SU-DHL-6 (cell line): ENCODE measurements around the gene STX3.

Experiments
- H2AFZ ChIP-seq: fragments of 200-600 bp; sonication (generic); 2 replicates; pipeline ENCODE4 v1.6.1; 2014; ENCODE audit warnings: low read depth, mild to moderate bottlenecking, moderate library complexity, mixed read lengths, antibody characterized with exemption, low read length; ENCODE audit not compliant: severe bottlenecking
- H3F3A ChIP-seq: fragments of 200-600 bp; shearing (Covaris generic); 2 replicates; pipeline ENCODE4 v1.6.0; 2016; ENCODE audit warnings: antibody characterized with exemption, mild to moderate bottlenecking; ENCODE audit not compliant: insufficient read depth
- H3K27ac ChIP-seq: fragments of 200-600 bp; sonication (generic); 2 replicates; pipeline ENCODE4 v1.5.1; 2016; ENCODE audit warnings: low read depth, mild to moderate bottlenecking, low read length, moderate library complexity, mixed read lengths
- H3K27me3 ChIP-seq: fragments of 200-600 bp; sonication (generic), shearing (Covaris generic); 2 replicates; pipeline ENCODE4 v1.6.0; 2014; ENCODE audit warnings: mild to moderate bottlenecking, low read length
- H3K36me3 ChIP-seq: fragments of 200-600 bp; sonication (generic); 2 replicates; pipeline ENCODE4 v1.6.1; 2014; ENCODE audit warnings: mild to moderate bottlenecking, low read length, mixed read lengths
- H3K4me2 ChIP-seq: fragments of 300-600, 200-600 bp; shearing (Covaris generic), sonication (generic); 2 replicates; pipeline ENCODE4 v1.6.0; 2014; ENCODE audit warnings: low read length, low read depth, mild to moderate bottlenecking; ENCODE audit not compliant: poor library complexity, severe bottlenecking
- H3K4me3 ChIP-seq: fragments of 200-600 bp; sonication (generic); 2 replicates; pipeline ENCODE4 v1.5.1; 2014; ENCODE audit warnings: antibody characterized with exemption, low read length, mild to moderate bottlenecking, mixed read lengths; ENCODE audit not compliant: insufficient read depth, poor library complexity, severe bottlenecking
- H3K79me2 ChIP-seq: fragments of 200-600 bp; sonication (generic); 2 replicates; pipeline ENCODE4 v1.6.1; 2014; ENCODE audit warnings: mild to moderate bottlenecking, low read length, moderate library complexity; ENCODE audit not compliant: insufficient read depth
- H3K9ac ChIP-seq: fragments of 200-600 bp; sonication (generic); 2 replicates; pipeline ENCODE4 v1.7.0; 2014; ENCODE audit warnings: mild to moderate bottlenecking, low read length
- H3K9me2 ChIP-seq: fragments of 200-600 bp; sonication (generic); replicated peaks from 2 replicates; pipeline ENCODE4 v1.6.1; 2014; ENCODE audit warnings: low read length; ENCODE audit not compliant: insufficient read depth
- H3K9me3 ChIP-seq: fragments of 200-600 bp; sonication (generic); 2 replicates; pipeline ENCODE4 v1.6.1; 2014; ENCODE audit warnings: low read length, mixed read lengths; ENCODE audit not compliant: insufficient read depth
- H4K20me1 ChIP-seq: fragments of 200-600 bp; sonication (generic); 2 replicates; pipeline ENCODE4 v1.6.1; 2014; ENCODE audit warnings: low read depth, mild to moderate bottlenecking, antibody characterized with exemption, low read length, moderate library complexity, mixed read lengths
- CTCF ChIP-seq: fragments of 200-600 bp; sonication (generic); IDR thresholded peaks from one replicate; pipeline ENCODE4 v1.5.1; 2017; ENCODE audit warnings: antibody characterized with exemption, mild to moderate bottlenecking, low read length, moderate library complexity; ENCODE audit not compliant: insufficient read depth, poor library complexity, severe bottlenecking
- EZH2phosphoT487 ChIP-seq: fragments of 200-600 bp; sonication (generic), shearing (Covaris generic); conservative IDR thresholded peaks from 2 replicates; pipeline ENCODE4 v1.6.1; 2018; ENCODE audit warnings: mild to moderate bottlenecking, antibody characterized with exemption, low read length, moderate library complexity, mixed read lengths

The STX3 gene

GRCh38 chr11:59756558-59756840, 1.3 kb downstream of the STX3 start:
- Histone ChIP-seq H3K9me3 (no peaks in the 10 kb centered on the region), H3K27me3 (no peaks in the 10 kb centered on the region), H2AFZ (no peak overlapping the region), H3K9me2 (no peaks in the 10 kb centered on the region), H3K4me2 (no peak overlapping the region), H3K79me2 (no peaks in the 10 kb centered on the region), H3F3A (peaks cover 3% of the 10 kb centered on the region; the same call in 1 of the 2 replicates), H3K9ac (no peak overlapping the region), H3K4me3 (no peak overlapping the region), H3K27ac (no peak overlapping the region), H3K36me3 (no peaks in the 10 kb centered on the region), H4K20me1 (no peaks in the 10 kb centered on the region)
- no peak for TF ChIP-seq CTCF

DNA sequence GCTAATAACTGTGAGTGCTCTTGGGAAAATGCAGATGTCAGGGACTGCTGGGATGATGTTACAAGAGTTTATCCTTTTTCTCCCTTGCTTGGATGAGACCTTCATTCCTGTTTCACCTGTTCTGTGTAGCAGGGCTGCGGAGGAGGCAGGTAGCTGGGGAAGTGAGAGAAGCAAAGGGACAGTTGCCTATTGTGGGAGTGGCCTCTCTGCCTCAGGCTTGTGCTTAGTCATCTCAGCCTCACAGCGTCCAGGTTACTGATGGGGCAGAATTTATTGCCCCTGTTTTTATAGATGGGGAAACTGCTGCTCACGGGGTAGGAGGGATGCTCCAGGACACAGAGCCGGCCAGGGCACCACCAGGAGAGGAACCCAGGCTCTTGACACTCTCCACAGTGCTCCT, 1.7 kb downstream of the STX3 start:
- Histone ChIP-seq H3K9ac (no peak overlapping the region), H3F3A (peaks cover 3% of the 10 kb centered on the region; the same call in 1 of the 2 replicates), H3K36me3 (no peaks in the 10 kb centered on the region), H4K20me1 (no peaks in the 10 kb centered on the region), H3K9me2 (no peaks in the 10 kb centered on the region), H3K9me3 (no peaks in the 10 kb centered on the region), H3K4me3 (no peak overlapping the region), H3K27me3 (no peaks in the 10 kb centered on the region), H3K4me2 (no peak overlapping the region), H2AFZ (no peak overlapping the region), H3K27ac (no peak overlapping the region), H3K79me2 (no peaks in the 10 kb centered on the region)
- no peak for TF ChIP-seq CTCF
- TF ChIP-seq EZH2phosphoT487: no peak

- Histone ChIP-seq H3K9me3 (no peaks in the 10 kb centered on the region), H3K27me3 (no peaks in the 10 kb centered on the region), H3K9ac (no peak overlapping the region), H3F3A (peaks cover 3% of the 10 kb centered on the region; the same call in 1 of the 2 replicates), H3K4me3 (no peak overlapping the region), H3K36me3 (no peaks in the 10 kb centered on the region), H3K9me2 (no peaks in the 10 kb centered on the region), H2AFZ (no peak overlapping the region), H3K79me2 (no peaks in the 10 kb centered on the region), H3K27ac (no peak overlapping the region), H3K4me2 (no peak overlapping the region), H4K20me1 (no peaks in the 10 kb centered on the region)
- no peak for TF ChIP-seq EZH2phosphoT487
- no peak for TF ChIP-seq CTCF
Measured at GRCh38 chr11:59758401-59759037, 3.3 kb downstream of the STX3 start.
